ENCODE data around the gene MSRB2.

GRCh38 chr10:23069019-23069815 lies 26.2 kb upstream of the MSRB2 start:
- TF ChIP-seq CTCF (IDR thresholded peaks at IDR 0.05; ENCODE audit: insufficient read depth, low read length, poor library complexity, severe bottlenecking) (no peak), EZH2phosphoT487 (conservative IDR thresholded peaks at IDR 0.05; ENCODE audit: low read length) (no peak)
